NCI-H526 (cell line): ENCODE data around the gene PARP1.
"Not testable (repeated sequence)": the region's sequence is repeated elsewhere in the genome, so short reads cannot be mapped to it uniquely, and the experiment has no call there.

Experiments
- DNase-seq, 2 experiments: peaks; one replicate each; lab custom pipeline; 2025; lab: John Stamatoyannopoulos, UW

PARP1 gene

DNA sequence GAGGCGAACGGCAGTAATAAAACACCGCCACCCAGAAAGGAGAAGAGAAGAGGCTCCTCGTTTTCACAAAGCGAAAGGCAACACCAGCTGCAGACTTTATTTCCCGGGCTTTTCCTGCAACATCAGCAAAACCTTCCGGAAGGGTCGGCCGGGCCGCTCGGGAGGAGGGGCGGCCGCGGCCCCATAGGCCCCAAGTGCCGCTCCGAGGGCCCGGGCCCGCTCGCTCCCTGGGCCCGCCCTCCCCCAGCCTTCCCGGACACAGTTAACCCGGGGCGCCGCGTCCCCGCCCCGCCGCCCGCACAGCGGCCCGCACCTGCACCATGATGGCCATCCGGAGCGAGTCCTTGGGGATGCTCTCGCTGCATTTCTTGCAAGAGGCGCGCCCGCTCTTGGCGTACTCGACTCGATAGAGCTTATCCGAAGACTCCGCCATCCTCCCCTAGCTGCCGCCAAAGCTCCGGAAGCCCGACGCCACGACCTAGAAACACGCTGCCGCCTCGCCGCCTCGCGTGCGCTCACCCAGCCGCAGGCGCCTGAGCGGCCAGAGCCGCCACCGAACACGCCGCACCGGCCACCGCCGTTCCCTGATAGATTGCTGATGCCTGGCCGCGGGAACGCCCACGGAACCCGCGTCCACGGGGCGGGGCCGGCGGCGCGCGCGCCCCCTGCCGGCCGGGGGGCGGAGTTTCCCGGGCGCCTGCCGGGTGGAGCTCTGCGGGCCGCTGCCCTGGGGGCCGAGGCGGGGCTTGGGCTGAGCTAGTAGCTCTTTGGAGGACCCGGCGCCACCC is at the start of gene PARP1:
Gene PARP1, minus strand, starts transcription at position 597 of the 788 bp plus-strand sequence. Its CDS starts 164 bp downstream, at position 433.
- DNase-seq = peak; percentile 27 to 86

DNA sequence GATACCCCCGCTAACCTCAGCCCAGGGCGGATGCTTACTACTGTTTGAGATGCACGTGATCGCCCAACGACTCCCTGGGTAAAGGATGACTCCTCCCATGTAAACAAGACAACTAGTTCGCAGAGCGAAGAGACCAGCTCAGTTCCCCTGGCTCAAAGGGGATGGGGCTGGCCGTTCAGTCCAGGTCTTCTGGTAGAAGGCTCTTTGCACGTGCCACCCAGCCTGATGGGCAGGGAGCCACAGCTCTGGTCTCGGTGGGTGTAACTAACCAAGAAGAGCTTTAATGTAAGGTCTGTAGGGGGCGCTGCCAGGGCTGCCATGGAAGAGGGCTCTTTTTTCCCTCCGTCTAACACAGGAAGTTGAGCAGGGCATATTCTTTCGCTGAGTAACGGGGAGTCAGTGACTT is 49.4 kb upstream of the PARP1 start:
- no peak for DNase-seq

DNA sequence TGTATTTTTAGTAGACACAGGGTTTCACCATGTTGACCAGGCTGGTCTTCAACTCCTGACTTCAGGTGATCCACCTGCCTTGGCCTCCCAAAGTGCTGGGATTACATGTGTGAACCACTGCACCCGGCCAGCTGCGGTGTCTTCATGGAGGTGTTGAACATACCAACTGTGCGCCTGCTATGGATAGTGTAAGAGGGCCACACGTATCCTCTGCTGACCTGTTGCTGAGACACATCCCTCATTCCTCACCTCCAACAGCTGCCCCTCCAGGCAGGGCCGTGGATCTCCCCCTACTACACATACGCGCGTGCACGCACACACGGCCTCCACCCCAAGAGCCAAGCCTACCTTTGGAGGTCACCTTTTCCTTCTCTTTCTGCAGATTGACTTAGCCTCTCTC is 48.0 kb upstream of the PARP1 start:
- DNase-seq = no peak

DNA sequence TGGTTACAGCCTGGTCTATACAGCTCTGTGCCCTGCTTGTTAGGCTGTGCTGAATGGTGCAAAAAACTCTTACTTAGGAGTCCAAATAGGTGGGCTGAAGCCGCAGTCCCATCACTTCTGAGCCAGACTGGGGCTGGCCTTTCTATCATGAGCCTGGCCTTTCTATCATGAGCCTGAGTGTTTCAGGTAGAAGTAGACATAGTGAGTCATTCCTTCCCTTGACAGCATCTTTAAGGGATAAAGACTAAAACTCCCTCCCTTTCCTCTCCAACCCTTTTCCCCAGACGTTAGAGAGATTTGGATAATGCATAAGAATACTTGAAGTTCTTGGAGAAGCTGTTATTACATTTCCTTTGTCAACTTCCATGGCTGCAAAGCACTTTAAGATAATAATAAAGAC is 46.5 kb upstream of the PARP1 start:
- no peak for DNase-seq

DNA sequence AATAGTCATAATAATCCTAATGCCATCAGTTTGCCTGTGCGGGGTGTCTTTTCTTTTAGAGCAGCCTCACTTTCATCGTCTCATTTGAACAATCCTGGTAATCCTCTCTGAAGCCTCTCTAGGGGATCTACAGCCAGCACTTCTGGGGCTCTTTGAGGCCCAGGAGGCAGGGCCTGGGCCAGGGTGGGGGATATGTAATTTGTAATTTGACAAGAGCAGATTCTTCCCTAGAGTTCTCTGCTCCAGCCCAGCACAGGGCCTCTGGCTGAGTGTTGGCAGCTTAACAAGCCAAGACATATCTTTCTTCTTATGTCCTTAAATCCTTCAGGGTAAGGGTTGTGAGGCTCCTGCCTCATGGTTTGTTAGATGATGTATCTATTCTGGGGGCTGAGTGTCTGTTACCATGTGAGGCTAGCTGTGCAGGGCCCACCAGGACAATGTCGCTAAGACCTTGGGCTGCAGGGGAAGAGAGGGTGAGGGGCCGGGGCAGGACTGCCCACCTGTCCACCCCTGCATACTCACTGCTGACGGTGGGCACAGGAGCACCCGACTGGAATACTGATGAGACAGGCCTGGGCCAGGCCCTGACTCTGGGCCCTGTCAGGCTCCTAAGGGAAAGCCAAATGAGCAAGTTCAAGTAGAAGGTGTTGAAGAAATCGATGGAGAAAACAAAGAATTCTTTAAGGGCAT is 45.3 kb upstream of the PARP1 start:
- DNase-seq = no peak

DNA sequence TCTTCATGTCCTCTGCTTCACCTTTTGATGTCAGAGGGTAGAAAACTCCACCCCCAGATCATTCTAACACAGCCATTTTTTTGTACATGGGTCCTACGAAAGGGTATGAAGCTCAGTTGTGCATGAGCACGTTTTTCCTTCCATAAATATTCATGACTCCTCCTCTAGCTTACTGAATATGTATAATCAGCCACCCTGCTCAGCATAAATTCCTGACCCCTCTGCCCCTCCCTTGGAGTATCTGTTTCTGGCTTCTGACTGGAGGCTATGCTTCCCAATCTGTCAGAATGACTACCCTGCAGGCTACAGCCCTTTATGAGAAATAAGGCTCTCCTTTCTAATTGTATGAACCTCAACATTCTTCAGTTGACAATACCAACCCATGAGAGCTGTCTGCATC is 42.8 kb upstream of the PARP1 start:
- peak in 1 of 2 experiments; percentile 3 for DNase-seq

DNA sequence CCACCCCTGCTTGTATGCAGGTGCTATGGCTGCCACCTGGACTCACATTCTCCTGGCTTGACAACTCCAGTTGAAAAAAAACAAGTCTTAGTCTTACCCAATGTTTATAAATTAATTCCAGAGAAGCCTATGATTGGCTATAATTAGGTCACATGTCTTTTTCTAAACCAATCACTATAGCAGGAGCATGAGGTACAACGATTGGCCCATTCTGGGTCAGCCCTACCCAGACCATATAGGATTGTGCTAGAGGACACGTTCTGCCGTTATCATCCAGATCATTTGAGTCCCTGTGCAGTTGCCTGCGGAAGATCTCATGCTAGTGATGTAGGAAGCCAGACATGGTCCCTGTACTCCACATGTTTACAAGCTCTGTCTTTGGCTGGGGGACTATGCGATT is 41.9 kb upstream of the PARP1 start:
- no peak for DNase-seq

DNA sequence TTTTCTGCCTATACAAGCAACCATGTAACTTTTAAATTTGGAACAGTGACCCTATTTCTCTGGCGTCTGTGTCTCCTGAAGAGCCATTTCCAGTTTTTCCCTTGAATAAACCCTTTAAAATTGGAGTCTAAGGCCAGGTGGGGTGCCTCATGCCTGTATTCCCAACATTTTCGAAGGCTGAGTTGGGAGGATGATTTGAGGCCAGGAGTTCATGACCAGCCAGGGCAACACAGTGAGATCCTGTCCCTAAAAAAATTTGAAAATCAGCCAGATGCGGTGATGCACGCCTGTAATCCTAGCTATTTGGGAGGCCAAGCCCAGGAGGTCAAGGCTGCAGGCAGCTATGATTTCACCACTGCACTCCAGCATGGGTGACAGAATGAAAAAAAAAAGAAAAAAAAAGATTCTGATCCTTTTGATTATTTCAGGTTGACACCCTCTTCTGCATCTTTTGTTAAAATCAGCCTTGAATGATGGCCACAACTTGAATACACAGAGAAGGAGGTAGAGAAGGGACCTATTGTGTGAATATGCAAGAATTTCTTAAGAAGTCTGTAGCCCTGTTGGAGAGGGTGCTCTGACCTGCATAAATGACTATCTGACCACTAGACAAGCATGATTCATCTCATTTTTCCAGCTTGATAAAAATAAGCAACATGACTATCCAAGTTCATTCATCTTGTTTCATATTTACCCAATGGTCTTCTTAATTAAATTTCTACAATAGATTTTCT is 40.2 kb upstream of the PARP1 start:
- DNase-seq = no peak

- DNase-seq = no peak
Measured at GRCh38 chr1:226446094-226446493, 38.2 kb upstream of the PARP1 start.

GRCh38 chr1:226444901-226445300 is 37.0 kb upstream of the PARP1 start:
- DNase-seq = no peak

DNA sequence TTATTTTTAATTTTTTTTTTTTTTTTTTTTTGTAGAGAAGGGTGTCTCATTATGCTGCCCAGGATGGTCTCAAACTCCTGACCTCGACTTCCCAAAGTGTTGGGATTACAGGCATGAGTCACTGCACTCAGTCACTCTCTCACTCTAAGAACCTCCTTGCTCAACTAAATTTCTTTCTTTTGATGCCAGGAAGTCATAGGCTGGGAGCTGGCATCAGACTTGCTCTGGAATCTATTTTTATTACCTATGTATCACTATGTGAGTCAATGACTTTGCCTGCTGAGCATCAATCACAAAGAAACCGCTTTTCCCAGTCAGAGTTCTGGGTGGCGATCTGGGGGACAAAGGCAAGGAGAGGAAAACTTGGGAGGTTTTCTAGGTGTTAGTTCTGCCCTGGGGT is 35.5 kb upstream of the PARP1 start:
- DNase-seq = no peak

DNA sequence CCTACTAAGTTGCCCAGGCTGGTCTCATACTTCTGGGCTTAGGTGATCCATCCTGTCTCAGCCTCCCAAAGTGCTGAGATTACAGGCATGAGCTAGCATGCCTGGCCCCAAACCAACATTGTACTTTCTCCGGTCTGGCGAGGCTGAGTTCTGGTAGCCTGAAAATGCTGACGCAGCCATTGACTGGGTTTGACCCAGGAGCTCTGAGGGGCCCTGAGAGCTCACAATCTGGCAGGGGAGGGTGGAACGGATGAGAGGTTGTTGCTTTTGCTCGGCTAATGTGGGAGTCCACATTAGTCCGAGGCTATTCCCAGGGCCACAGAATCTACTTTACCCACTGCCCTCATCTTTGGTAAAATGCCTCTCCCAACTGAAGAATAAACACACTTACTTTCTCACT is 35.1 kb upstream of the PARP1 start:
- no peak for DNase-seq

- DNase-seq = no peak
Measured at GRCh38 chr1:226441629-226442028, 33.7 kb upstream of the PARP1 start.

DNA sequence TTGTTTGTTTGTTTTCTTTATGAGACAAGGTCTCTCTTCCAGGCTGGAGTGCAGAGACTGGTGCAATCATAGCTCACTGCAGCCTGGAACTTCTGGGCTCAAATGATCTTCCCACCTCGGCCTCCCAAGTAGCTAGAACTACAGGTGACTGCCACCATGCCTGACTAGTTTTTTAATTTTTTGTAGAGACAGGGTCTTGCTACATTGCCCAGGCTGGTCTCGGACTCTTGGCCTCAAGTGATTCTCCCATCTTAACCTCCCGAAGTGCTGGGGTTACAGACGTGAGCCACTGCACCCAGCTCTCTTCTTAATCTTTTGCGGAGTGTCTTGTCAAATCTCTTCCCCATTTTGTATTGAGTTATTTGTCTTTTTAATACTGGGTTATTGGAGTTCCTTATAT is 32.6 kb upstream of the PARP1 start:
- no peak for DNase-seq

DNA sequence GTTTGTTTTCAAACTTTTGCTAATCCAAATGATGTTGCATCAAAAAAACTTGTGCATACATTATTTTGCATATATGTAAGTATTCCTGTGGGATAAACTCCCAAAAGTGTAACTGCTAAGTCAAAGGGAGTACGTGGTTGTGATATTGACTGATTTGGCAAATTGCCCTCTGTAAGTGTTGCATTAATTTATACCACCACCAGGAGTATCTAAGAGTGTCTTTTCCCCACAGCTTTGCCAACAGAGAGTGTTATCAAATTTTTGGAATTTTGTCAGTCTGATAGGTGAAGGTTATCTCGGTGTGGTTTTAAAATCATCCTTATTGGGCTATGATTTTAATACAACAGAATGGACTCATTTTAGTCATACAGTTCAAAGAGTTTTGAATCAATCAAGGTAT is 30.1 kb upstream of the PARP1 start:
- no peak for DNase-seq

GRCh38 chr1:226436855-226437491 is 29.1 kb upstream of the PARP1 start:
- peak; percentile 85 to 89 for DNase-seq

GRCh38 chr1:226436472-226436854 is 28.6 kb upstream of the PARP1 start:
- DNase-seq = no peak

GRCh38 chr1:226433341-226433720 is 25.4 kb upstream of the PARP1 start:
- no peak for DNase-seq

DNA sequence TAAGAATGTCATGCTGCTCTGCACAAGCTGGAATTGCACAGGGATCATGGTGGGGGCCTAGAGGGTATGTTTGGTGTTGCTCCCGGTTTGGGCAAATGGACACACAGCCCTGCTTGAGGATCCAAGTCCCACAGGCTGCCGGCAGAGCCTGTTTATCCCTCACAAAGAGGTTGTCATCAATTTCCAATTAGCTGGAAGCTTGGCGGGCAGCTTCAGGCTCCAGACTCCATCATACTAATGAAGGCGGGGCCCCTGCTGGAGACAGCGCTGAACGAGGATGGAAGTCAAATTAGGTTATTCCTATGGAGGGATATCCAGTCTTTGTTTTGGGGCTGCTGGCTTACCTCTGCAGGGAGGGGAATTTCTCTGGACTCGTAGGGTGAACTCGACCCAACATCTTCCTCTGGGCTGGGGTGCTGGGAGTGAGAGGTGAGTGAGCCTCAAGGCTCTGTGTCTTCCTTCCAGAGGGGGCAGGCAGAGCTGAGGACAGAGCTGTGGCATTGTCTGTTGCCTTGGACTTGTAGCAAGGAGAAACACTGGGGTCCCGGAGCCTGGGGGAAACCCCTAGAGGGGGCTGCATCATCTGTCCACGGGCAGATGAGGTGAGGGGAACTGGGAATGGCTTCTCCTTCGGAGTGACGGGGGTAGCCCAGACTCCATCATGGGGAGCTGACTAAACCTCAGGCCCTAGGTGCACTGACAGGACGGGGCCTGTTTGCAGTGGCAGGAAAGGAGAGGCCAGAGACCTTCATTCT is 24.9 kb upstream of the PARP1 start:
- peak in 1 of 2 experiments; percentile 35 for DNase-seq

DNA sequence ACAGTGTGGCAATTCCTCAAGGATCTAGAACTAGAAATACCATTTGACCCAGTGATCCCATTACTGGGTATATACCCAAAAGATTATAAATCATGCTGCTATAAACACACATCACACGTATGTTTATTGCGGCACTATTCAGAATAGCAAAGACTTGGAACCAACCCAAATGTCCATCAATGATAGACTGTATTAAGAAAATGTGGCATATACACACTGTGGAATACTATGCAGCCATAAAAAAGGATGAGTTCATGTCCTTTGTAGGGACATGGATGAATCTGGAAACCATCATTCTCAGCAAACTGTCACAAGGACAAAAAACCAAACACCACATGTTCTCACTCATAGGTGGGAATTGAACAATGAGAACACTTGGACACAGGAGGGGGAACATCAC is 24.0 kb upstream of the PARP1 start:
- not testable (repeated sequence) for DNase-seq

- DNase-seq = no peak
Measured at GRCh38 chr1:226429858-226430715, 22.2 kb upstream of the PARP1 start.
